ENCODE data around the gene TNFRSF14.

The TNFRSF14 gene

GRCh38 chr1:2556277-2556677 lies at the start of gene TNFRSF14:
TSS of gene TNFRSF14 (plus strand) at chr1:2556371. CDS start at chr1:2556665, 294 bp downstream.
- peak; percentile 78 for DNase-seq

DNA sequence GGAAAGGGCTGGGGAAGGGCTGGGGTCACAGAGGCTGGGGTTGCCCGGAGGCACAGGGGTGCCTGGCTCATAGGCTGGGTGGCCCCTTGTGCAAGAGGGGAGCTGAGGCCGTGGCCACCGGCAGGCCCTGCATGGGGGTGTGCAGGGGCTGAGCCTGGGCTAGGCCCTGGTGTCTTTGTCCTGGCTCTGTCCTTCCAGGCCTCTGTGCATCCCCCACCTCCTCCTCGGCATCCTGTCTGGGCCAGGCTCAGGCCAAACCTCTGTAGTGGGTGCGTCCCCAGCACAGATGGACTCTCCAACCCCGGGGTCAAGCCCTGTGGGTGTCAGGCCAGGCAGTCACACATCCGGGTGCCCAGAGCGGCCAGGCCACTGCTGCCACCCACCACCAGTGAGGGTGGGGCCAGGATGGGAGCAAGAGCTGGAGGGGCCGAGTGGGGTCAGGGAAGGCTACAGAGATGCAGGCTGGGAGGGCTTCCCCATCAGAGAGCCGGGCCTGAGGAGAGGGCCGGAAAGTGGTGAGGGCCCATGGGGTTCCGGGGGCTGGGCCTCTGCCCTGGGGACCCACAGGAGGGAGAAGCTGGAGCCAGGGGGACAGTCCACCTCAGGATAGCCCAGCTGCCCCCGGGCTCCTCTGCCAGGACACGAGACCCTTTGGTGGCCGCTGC lies 49.1 kb upstream of the TNFRSF14 start:
- DNase-seq, result no peak

- DNase-seq, result no peak
Observed at GRCh38 chr1:2507744-2508155, 48.4 kb upstream of the TNFRSF14 start.

DNA sequence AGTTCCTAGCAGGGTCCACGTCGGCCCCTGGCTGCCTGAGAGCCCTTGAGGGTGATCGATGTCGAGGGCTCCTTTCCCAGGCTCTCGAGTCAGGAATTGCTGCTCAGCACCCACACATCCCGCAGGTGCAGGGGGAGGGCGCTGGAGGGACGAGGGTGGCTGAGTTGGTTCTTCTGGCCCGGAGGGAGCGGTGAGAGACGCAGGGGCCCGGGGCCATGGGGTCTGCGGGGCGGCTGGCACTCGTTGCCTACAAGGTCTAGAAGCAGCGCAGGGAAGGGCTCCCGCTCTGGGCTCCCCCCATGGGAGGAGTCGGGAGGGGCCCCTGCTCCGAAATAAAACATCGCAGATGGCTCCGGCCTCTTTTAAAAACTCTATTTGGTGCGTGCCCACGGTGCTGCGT lies 48.0 kb upstream of the TNFRSF14 start:
- no peak for DNase-seq

DNA sequence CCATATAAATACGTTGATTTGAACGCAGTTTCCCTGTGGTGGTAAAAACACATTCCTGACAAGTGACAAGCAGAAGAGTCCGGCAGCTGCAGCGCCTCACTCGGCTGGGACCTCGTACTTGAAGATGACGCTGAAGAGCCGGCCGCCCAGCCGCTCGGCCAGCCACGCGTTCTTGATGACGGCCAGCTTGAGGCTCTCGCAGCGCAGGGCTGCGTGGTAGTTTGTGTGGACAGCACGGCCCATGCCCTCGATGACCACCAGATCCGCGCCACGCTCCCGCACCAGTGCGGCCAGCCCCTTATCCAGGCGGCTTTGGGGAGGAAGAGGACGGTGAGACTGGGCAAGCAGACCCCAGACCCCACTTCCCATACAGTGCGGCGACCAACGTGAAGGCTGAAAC lies 47.4 kb upstream of the TNFRSF14 start:
- DNase-seq, result no peak

DNA sequence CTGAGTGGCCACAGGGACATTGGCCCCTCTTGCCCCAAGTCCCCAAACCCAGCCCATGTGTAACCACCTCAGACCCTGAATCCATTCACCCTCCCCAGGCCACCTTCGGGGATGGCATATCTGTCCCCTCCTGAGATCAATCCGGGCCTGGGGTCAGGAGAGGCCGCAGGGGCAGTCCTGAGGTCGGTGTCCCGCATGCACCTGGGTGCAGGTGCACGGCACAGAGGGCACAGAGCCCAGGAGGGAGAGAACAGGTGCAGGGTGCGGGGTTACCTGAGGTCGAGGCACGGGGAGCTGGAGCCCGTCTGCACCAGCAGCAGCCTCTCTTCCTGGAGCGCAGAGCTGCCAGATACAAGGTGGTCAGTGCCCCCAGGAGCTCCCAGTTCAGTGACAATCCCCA lies 46.6 kb upstream of the TNFRSF14 start:
- DNase-seq, result no peak

GRCh38 chr1:2510366-2511155 lies 45.6 kb upstream of the TNFRSF14 start:
- no peak for DNase-seq

DNA sequence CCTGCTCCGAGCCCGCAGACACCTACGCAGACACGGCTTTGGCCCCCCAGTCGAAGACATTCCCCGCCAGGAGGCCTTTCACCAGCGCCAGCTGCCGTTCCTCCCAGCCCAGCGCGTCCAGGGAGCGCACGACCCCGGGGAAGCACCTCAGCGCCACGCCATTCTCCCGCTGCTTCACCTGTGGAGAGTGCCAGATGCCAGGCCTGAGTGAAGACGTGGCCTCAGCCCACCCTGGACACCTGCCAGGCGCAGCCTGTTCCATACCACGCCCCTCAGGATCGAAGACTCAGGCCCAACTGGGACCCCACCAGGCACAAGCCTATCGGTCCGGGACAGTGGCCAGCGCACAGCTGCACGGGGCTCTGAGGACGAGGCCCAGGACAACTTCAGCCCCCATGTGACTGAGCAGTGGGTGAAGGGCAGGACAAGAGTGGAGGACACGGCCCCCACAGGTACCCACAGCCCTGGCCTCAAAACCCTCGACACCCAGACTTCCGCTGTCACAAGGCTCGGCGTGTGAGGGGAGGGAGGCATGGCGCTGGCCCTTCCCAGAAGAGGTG lies 43.2 kb upstream of the TNFRSF14 start:
- DNase-seq, result no peak

DNA sequence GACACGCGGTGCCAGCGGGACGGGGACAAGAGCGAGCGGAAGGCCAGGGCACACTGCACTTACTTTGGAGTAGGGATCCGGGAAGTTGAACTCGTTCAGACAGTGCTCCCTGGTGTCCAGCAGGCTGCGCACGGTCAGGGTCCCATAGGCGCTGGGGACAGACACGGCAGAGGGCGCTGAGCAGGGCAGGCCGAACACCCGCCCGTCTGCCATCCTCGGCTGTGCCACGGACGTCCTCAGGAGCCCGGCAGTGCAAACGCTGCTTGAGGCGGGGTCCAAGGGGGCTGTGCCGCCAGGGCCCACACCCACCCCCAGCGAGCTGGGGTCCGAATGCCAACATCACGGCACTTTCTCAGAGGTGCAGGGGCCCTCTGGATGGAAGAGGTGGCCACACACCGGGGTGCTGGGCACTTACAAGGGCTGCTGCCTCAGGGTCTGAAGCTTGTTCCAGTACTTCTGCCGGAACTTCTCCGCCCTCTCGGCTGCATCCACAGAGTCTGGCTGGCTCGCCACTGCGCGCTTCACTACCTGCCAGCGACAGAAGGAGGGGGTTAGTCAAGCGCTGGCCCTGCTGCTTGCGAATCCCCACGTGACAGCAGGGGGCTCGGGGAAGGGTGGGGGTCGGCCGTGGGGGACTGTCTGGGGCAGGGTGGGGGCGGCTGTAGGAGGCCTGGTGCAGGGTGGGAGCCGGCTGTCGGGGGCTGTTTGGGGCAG lies 42.1 kb upstream of the TNFRSF14 start:
- DNase-seq, result no peak

DNA sequence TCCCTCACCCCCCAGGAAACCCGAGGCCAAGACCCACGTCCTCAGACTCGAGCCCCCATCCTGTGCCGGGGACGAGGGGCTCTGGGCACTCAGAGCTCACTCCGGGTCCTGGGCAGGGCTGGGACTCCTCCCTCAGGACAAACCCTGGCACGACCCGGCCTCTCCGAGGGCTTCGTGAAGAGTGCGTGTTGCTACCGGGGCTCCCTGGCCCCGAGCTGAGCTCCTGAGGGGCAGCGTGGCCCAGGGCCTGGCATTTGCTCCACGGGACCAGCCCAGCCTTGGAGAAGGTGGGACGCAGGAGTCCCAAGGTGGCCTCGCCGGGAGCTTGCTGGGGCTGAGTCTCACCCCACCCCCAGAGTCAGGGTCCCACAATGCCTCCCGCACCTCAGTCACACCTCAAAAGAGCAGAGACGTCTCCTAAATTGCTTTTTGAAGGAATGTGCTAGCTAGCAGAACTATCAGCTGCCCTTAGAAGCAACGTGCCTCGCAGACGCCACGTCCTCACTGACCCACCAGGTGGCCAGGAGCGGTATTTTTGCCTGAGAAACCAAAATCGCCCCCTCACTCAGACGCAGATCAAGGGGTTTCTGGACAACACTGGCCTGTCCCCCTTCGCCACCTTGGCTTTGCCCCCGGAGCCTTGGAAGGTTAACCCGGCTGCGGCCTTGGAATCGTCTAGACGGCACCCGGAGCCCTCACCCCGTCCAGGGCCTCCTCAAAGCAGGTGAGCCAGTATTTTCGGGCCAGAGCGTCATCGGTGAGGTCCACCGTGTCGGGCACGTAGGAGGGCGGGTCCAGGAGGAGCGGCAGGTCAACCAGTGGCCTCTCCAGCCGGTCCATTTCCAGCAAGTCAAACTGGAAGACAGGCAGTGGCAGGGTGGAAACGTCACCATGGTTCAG lies 41.1 kb upstream of the TNFRSF14 start:
- DNase-seq, result no peak

- no peak for DNase-seq
Observed at GRCh38 chr1:2515763-2516080, 40.4 kb upstream of the TNFRSF14 start.

DNA sequence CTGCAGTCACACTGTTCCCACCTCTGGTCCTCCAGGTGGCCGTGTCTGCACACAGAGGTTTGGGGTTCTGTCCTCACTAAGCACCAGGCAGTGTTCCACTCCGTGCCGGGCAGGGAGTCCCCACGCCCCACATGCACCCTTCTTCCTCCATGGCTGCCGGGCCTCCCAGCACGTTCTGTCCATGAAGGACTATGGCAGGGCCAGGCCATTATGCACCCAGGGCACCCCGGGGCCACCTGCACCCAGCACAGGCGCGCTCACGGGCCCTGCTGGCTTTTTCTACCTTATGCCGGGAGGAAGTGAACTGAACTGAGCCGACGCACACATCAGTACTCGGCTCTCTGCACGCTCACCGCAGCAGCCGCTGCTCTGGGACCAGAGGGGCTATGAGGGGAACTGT lies 40.0 kb upstream of the TNFRSF14 start:
- no peak for DNase-seq

DNA sequence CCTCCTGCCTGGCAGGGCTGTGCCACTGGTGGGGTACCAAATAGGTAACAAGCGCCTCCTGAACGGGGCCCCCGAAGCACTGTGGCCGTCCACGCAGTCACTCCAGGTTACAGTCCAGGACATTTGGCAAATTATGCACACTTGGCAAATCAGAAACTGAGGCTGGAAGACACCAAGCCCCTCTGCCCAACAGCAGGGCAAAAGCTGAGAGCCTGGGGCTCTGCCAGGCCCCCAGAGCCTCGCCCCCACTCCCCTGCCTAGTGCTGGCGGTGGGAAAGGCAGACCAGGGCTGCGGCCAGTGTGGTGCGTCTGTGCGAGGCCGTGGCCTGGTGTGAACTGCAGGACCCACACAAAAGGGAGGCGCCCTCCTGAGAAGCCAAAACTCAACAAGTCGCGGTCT lies 39.2 kb upstream of the TNFRSF14 start:
- DNase-seq, result no peak

DNA sequence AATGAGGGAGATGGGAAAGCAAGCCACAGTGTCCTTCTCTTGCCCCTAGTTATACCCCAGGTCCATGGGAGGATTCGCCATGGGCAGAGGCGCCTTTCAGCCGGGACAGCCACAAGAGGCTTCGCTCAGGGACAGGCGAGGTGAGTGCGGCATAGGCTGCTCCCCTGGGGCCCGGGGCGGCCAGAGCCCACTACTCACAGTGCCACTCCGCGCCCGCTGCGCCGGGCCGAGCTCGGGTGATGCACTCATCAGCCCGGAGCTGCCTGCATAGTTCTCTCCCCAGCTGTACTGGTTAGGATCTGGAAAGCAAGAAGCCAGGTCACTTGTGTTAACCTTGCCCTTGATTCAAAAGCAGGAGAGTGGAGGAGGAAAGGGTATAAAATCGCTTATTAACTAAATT lies 38.2 kb upstream of the TNFRSF14 start:
- no peak for DNase-seq

DNA sequence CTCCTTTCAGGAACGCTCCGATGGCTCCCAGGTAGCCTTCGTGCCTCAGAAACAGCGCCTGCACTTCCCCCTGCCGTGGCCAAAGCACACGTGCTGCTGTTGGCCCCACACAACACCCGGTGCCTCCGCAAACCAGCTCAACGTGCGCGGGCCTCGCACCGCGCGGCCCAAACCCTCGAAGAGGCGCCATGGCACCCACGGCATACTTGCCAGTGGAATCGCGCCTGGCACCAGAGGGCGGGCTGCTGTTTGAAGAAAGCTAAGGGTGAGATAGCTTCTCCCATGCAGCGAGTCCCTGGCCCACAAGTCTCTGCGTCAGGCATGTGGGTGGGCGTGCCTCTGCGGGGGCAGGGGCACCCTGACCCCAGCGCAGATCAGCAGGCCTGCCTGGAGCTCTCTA lies 37.6 kb upstream of the TNFRSF14 start:
- no peak for DNase-seq

DNA sequence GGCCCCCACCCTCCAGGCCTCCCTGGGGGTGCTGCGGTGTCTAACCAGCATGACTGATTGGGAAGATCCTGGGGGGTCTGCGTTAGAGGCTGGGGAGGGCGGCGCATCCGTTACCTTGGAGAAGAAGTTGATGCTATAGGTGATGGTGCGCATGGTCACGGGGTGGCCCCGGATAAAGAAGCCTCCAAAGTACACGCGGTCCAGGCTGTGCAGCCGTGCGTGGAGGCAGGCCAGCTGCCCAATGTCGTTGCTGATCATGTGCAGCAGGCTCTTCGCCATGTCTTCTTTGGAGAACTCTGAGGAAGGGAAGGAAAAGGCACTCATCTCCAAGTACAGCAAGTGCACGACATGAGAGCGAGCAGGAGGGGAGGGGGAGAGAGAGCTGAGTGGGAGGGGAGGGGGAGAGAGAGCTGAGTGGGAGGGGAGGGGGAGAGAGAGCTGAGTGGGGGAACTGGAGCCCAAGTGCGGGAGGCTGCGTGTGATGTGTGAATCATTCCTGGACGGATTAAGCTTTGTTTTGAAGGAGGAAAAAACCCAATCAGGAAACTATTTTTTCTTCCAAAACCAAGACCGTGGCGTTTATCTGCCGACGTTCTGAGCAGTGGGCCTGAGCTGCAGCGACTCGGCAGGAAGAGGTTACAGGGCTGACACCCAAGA lies 37.0 kb upstream of the TNFRSF14 start:
- DNase-seq, result no peak

GRCh38 chr1:2519729-2520128 lies 36.4 kb upstream of the TNFRSF14 start:
- DNase-seq, result no peak

DNA sequence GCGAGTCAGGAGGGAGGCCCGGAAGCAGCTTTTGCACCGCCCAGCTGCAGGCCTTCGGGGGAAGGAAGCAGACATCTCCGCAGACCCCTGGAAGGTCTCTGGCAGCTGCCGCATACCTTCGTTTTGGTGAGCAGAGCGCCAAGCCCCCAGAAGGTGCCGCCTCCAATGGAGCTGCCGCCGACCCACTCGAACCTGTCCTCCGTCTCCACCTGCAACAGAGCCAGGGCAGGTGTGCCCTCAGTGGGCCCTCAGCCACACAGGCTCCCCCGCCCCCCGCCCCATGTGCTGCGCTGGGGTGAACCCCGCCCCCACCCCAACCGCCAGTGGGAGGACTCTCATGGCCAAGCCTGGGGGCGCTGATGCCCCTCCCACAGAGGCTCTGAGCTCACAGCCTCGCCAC lies 36.0 kb upstream of the TNFRSF14 start:
- DNase-seq, result no peak

DNA sequence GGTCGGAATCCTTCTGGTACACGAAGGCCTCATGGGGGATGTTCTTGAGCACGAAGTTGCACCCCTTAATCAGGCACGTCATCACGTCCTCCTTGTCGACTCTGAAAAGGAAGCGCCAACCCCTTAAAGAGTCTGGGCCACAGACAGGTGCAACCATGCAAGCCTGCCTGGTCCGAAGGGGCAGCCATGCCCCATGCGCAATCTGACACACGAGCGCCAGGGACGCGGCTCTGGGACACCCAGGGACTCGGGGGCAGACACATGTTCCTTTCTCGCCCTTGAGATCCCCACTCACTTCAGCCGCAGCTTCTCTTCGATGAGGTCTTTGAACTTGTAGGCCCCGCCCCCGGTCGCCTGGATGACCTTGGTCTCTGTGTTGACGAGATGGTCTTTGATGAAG lies 35.4 kb upstream of the TNFRSF14 start:
- DNase-seq, result no peak

- DNase-seq, result no peak
Observed at GRCh38 chr1:2522230-2522629, 33.9 kb upstream of the TNFRSF14 start.

GRCh38 chr1:2523191-2523890 lies 32.8 kb upstream of the TNFRSF14 start:
- DNase-seq, result peak; percentile 32

Data from activated naive CD4-positive, alpha-beta T cell treated with Interleukin-2 at 50 U/mL for 16 hours (primary cell).